ENCODE measurements around the gene MAP3K10. TPM values are rescaled to one million over a fixed set of nuclear protein-coding genes. Genes with fewer than 3 reads are reported as not detected.
A peak's percentile ranks its signal among the peaks of the same experiment; 100 is the strongest.
"Not testable (repeated sequence)": the region's sequence is repeated elsewhere in the genome, so short reads cannot be mapped to it uniquely, and the experiment has no call there.

MAP3K10 gene
- polyA plus RNA-seq (2013, experiment 1 of 2; ENCODE audit: insufficient read length): 14.8 TPM
- 19.1 TPM for polyA plus RNA-seq (2013, experiment 2 of 2; ENCODE audit: insufficient read length)

DNA sequence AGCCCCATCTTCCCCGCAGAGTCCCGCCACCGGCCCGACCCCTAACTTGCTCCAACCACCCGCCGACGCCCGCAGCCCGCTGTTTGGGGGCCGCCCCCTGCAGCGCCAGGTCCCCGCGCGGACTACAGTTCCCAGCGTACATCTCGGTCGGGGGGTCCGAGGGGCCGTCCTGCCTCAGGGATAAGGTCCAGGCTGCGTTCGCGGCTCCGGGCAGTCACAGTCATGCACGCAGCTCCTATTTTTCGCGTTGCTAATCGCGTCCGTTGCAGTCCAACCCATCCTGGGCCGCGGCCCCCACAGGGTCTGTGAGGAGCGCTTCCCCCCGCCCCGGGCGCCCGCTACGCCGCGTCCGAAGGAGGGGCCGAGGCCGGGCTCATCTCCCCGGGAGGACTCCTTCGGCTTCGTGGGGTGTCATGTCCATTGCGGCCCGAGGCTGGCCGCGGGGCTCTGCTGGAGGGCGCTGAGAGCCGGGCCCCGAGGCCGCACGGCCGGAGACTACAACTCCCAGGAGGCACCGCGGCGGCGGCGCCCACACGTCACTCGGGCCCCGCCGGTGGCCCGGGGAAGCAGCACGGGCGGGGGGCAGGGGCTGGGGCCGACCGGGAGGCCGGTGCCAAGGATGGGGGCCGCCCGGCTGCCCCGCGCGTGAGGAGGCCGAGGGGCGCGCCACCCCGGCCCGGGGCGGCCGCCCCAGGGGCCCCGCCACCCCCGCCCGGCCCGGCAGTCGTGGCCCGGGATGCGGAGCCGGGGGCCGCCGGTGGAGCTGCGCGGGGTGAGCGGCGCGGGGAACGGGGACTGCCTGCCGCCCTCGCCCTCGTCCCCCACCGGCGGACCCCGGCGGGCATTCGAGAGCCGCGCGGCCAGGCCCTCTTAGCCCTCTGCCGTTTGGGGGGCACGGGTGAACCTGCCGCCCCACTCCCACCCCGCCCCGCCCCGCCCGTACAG, at the start of gene MAP3K10:
Gene MAP3K10, plus strand, starts transcription at position 536 of the 945 bp plus-strand sequence. CDS start 606 bp downstream, outside the sequence.
- peak; percentile 75 for DNase-seq

DNA sequence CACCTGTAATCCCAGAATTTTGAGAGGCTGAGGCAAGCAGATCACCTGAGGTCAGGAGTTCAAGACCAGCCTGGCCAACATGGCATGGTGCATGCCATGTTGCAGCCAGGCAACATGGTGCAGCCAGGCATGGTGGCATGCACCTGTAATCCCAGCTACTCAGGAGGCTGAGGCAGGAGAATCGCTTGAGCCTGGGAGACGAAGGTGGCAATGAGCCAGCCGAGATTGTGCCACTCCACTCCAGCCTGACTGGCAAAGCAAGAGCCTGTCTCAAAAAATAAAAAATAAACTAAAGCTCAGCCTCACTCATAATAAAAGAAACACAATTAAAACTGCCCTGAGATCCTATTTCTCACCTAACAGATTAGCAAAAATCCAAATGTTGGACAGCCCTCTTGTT, 49.7 kb upstream of the MAP3K10 start:
- no peak for DNase-seq

DNA sequence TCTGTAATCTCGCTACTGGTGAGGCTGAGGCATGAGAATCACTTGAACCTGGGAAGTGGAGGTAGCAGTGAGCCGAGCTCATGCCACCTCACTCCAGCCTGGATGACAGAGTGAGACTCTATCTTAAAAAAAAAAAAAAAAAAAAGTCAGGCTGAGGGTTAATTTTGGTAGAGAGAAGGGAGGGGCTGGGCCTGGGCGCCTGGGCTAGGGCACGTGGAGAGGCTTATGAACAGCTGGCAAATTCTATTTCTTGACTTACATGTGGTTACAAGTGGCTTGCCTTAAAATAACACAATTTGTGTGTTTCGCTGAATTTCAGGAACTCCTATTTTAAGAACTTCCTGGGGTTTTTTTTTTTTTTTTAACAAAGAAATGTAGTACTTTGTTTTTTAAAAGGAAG, 47.6 kb upstream of the MAP3K10 start:
- DNase-seq: peak; percentile 28

DNA sequence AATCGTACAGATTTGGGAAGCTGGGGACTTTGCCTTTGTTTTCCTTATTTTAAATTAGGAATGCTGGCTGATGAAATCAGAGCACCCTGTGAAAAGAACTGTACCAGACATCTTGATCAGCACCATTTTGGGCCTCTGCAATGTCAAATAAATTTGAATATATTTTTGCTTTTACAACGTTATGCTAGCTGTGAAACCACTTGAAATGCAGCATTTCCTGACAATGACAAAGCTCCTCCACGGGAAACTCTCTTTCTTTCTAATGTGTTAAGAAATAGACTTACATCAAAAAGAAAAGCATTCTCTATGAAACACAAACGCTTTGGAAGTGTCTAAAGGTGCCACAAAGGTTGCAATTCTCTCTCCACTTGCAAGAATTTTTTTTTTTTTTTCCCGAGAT, 47.1 kb upstream of the MAP3K10 start:
- no peak for DNase-seq

DNA sequence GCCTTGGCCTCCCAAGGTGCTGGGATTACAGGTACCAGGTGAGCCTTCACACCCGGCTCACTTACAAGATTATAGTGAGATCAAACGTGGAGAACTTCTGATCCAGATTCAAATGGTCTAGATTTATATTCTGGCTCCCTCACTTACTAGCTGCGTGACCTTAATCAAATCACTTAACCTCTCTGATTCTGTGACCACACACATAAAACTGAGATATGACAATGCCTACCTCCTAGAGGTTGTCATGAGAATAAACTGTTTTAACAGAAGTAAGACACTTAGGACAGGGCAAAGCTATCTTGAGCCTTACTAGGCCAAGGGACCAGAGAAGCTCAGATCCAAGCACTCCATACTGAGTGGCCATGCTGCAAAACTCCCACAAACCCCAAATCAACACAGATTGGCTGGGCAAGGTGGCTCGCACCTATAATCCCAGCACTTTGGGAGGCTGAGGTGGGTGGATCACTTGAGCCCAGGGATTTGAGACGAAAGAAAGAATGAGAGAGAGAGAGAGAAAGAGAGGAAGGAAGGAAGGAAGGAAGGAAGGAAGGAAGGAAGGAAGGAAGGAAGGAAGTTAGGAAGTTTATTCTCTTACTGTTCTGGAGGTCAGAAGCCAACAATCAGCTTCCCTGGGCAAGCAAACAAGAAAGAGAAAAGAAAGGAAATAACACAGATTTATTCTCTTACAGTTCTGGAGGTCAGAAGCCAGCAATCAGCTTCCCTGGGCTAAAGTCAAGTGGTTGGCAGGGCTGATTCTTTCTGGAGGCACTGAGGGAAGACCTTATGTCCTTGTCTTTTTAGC, 46.1 kb upstream of the MAP3K10 start:
- DNase-seq: no peak

DNA sequence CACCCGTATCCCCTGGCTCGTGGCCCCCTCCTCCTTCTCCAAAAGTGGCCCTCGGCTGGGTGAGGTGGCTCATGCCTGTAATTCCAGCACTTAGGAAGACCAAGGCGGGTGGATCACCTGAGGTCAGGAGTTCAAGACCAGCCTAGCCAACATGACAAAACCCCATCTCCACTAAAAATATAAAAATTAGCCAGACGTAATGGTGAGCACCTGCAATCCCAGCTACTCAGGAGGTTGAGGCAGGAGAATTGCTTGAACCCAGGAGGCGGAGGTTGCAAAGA, 45.5 kb upstream of the MAP3K10 start:
- DNase-seq: not testable (repeated sequence)

DNA sequence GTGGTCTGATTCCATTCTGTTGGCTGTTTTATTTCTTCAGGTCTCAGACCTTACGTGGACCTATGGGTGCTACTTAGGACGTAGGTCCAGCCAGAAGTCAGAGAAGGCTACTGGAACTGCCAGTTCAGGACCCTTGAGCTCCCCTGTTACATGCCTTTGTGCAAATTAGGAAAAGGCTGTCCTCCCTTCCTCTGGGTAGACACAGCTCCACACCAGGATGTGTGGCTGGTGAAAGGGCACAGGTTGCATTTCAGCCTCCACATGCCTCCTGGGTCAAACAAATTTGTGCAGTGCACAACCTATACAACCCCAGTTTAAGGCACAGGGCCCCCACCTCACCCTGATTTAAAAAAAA, 43.9 kb upstream of the MAP3K10 start:
- DNase-seq: no peak

DNA sequence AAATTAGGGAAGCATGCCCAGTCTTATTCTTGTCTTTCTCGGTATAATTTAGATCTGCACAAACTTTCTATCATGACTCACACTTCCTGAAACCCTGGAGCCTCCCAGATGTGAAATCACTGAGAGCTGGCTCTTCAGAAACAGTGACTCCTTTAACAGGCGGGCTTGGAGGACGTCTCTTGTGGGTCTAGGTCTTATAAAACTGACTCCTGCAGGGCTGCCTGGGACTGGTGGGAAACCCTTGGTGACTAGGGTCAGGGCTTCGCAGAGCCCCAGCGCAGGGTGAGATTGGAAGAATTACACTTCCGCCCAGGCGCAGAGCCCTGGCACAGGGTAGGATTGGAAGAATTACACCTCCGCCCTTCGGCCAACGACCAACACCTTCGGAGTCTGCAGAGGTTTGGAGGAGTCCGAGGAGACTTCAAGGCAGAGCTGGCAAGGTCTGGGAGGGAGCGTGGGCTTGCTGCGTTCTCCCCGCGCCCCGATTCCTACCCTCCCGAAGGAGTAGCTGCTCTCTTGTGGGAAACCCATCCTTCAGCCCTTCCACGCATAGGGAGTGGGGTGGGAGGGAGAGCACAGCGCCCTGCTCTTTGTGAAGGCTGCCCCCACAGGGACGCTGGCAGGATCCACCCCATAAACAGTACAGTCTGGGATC, 43.4 kb upstream of the MAP3K10 start:
- DNase-seq: peak; percentile 72

DNA sequence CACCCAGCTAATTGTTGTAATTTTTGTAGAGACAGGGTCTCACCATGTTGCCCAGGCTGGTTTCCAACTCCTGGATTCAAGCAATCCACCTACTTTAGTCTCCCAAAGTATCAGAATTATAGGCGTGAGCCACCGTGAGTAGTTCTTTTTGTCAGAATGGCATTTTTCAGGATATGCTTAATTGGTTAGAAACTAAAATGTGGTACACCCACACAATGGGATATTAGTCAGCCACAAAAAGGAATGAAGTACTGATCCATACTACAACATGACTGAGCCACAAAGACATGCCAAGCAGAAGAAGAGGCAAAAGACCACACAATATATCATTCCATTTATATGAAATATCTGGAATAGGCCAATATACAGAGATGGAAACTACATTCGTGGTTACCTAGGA, 41.7 kb upstream of the MAP3K10 start:
- no peak for DNase-seq

DNA sequence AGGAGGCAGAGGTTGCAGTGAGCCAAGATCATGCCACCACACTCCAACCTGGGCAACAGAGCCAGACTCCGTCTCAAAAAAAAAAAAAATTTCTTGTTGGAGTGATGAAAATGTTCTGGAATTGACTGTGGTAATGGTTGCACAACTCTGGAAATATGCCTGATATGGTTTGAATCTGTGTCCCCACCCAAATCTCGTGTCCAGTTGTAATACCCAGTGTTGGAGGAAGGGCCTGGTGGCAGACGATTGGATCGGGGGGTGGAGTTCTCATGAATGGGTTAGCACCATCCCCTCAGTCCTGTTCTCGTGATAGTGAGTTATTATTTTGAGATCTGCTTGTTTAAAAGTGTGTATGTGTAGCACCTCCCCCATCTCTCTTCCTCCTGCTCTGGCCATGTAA, 41.1 kb upstream of the MAP3K10 start:
- peak; percentile 18 for DNase-seq

DNA sequence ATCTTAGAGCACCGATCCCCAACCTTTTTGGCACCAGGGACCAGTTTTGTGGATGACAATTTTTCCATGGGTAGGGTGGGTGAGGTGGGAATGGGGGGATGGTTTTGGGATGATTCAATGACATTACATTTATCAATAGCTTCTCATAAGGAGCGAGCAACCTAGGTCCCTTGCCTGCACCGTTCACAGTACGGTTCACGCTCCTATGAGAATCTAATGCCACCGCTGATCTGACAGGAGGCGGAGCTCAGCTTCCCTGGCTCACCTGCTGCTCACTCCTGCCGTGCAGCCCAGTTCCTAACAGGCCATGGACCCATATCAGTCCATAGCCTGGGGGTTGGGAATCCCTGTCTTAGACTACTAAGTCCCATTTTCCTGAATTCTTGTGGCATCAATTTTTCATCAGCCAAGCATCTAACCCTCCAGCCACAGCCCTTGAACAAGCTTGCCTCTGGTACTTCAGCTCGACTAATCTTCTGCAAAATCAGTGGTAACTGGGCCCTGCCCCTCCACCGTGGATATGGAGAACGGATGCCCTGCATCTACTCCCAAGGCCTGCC, 37.0 kb upstream of the MAP3K10 start:
- DNase-seq: no peak

DNA sequence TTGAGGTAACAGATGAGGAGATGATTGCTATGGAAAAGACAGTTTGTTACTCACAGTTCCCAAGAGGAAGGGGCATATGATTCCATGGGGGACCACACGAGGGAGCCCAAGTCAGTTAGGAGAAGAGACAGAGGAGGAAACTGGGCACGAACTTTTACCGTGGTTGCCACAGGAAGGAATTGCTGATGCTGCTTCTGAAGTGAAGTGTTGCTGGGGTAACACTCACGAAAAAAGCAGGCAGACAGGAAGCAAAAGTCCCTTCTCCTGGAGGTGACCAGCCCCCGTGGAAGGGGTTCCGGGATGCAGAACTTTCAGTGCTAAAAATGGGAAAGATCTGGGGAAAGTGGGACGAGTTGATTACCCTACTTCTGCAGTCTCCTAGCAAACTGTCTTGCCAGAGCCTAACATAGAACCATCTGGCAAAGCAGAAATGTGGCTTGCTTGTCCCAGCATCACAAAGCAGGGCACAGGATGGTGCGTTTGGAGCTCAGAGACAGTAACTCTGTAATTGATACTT, 35.4 kb upstream of the MAP3K10 start:
- DNase-seq: peak; percentile 31

DNA sequence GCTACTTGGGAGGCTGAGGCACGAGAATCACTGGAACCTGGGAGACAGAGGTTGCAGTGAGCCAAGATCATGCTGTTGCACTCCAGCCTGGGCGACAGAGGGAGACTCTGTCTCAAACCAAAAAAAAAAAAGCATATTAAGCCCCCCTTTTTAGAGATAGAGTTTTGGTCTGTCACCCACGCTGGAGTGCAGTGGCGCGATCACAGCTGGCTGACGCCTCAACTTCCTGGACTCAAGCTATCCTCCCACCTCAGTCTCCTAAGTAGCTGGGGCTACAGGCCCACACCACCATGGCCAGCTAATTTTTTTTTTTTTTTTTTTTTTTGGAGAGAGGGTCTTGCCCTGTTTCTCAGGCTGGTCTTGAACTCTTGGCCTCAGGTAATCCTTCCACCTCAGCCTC, 34.2 kb upstream of the MAP3K10 start:
- no peak for DNase-seq

DNA sequence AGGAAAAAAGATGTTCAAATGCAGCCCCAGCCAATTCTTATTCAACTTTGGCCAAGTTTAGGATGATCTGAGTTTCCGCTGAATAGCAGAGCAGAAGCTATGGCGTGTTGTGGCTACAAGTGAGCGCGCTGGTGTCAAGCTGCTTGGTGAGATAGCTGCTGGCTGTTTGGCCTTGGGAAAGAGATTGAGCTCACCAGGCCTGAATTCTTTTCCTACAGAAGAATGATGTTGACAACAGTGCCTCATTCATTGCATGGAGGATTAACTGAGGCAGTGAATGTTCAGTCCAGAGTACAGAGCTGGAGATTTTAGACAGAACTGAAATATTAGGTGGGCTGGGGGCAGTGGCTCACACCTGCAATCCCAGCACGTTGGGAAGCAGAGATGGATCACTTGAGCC, 31.5 kb upstream of the MAP3K10 start:
- DNase-seq: no peak

DNA sequence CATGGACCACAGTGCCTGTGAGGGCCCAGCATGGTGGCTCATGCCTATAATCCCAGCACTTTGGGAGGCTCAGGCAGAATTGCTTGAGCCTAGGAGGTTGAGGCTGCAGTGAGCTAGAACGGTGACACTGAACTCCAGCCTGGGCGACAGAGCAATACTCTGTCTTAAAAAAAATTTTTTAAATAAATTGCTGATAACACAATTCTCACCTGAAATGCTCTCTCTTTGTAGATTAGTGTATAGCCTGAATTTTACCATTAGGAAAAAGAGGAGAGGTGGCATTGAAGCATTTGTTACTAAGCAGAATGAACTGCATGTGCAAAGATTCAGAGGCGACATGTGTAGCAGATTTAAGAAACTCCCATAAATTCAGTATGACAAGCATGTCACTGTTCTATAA, 29.1 kb upstream of the MAP3K10 start:
- DNase-seq: no peak

DNA sequence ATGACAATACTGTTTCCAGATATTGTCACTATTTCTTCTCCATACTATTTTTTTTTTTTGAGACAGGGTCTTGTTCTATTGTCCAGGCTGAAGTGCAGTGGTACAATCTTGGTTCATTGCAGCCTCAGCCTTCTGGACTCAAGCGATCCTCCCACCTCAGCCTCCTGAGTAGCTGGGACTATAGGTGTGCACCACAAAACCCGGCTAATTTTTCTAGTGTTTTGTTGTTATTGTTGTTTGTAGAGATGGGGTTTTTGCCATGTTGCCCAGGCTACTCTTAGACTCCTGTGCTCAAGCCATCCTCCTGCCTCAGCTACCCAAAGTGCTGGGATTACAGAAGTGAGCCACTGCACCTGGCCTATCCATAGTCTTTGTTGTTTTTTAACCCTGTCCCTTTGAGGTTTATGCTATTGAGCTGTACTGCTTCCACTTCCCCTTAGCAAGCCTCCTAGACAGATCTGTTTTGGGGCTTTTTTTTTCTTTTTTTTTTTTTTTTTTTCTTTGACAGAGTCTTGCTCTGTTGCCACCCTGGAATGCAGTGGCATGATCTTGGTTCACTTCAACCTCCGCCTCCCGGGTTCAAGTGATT, 27.6 kb upstream of the MAP3K10 start:
- DNase-seq: no peak

DNA sequence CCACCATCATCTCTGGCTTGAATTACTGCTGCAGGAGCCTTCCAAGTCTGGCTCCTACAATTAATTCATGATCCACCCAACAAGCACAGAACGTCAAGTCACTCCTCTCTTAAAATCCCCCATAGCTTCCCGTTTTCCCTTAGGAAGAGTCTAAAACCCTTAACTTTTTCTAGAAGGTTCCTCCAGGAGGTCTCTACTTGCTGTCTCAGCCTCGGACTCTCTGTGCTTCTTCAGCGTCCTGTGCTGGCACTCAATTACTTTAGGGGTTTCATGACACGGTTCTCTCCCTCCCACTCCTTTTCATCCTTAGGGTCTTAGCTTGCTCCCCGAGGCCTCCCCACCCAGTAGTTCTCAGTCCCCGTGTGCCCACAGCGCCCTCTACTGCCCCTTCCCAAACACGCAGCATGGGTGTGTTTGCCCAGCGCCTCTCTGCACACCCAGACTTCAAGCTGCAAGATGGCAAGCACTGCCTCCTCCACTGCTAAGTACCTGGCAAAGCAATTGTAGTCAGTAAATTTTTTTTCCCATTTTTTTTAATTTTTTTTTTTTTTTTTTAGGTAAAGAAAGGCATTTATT, 25.8 kb upstream of the MAP3K10 start:
- DNase-seq: peak; percentile 34

DNA sequence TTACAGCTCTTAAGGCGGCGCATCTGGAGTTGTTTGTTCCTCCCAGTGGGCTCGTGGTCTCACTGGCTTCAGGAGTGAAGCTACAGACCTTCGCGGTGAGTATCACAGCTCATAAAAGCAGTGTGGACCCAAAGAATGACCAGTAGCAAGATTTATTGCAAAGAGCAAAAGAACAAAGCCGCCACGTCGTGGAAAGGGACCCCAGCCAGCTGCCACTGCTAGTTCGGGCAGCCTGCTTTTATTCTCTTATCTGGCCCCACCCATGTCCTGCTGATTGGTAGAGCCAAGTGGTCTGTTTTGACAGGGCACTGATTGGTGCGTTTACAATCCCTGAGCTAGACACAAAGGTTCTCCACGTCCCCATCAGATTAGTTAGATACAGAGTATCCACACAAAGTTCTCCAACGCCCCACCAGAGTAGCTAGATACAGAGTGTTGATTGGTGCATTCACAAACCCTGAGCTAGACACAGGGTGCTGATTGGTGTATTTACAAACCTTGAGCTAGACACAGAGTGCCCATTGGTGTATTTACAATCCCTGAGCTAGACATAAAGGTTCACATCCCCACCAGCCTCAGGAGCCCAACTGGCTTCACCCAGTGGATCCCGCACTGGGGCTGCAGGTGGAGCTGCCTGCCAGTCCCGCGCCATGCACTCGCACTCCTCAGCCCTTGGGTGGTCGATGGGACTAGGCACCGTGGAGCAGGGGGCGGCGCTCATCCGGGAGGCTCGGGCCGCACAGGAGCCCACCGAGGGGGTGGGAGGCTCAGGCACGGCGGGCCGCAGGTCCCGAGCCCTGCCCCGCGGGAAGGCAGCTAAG, 21.5 kb upstream of the MAP3K10 start:
- not testable (repeated sequence) for DNase-seq

DNA sequence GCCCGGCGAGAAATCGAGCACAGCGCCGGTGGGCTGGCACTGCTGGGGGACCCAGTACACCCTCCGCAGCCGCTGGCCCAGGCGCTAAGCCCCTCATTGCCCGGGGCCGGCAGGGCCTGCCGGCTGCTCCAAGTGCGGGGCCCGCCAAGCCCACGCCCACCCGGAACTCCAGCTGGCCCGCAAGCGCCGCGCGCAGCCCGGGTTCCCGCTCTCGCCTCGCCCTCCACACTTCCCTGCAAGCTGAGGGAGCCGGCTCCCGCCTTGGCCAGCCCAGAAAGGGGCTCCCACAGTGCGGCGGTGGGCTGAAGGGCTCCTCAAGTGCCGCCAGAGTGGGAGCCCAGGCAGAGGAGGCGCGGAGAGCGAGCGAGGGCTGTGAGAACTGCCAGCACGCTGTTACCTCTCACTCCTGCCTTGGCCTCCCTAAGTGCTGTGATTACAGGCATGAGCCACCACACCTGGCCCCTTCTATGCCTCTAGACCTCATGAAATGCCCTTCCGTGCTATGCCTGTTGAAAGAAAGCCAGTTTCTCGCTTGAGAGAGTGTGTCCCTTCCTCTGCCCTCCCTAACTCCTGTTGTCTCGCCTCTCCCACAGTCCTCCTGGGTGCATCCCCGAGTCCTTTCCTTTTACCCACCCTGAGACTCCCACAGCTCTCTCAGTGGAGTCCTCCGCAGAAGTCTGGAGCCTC, 20.8 kb upstream of the MAP3K10 start:
- DNase-seq: not testable (repeated sequence)

DNA sequence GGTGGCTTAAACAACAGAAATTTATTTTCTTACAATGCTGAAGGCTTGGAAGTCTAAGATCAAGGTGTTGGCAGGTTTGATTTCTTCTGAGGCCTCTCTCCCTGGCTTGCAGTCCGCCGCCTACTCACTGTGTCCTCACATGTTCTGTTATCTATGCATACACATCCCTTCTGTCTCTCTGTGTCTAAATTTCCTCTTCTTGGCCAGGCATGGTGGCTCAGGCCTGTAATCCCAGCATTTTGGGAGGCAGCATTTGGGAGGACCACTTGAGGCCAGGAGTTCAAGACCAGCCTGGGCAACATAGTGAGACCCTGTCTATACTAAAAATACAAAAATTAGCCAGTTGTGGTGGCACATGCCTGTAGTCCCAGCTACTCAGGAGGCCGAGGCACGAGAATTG, 19.9 kb upstream of the MAP3K10 start:
- not testable (repeated sequence) for DNase-seq
